Osteoblast (primary cell): ENCODE data around the gene PPRC1. TPM values are rescaled to one million over a fixed set of nuclear protein-coding genes. Genes with fewer than 3 reads are reported as not detected.

Experiments
- DNase-seq: peaks from one replicate; pipeline ENCODE4 v3.0.0; 2011; ENCODE audit warnings: low spot score, mixed read lengths; ENCODE audit not compliant: insufficient read length; ENCODE audit errors: missing footprints
- H2AFZ ChIP-seq: 2 replicates; pipeline ENCODE4 v1.6.0; 2011; ENCODE audit warnings: mild to moderate bottlenecking, low read length
- H3K27ac ChIP-seq: 2 replicates; pipeline ENCODE4 v1.5.1; 2011; ENCODE audit warnings: mild to moderate bottlenecking, low read depth, low read length, moderate library complexity
- H3K27me3 ChIP-seq: 2 replicates; pipeline ENCODE4 v1.6.0; 2012; ENCODE audit warnings: mild to moderate bottlenecking, control low read depth, inconsistent platforms, low read length, moderate library complexity; ENCODE audit not compliant: insufficient read depth
- H3K36me3 ChIP-seq: 2 replicates; pipeline ENCODE4 v1.5.1; 2011; ENCODE audit warnings: mild to moderate bottlenecking, low read length, control low read depth, moderate library complexity; ENCODE audit not compliant: insufficient read depth
- H3K4me1 ChIP-seq: 2 replicates; pipeline ENCODE4 v1.5.1; 2011; ENCODE audit warnings: mild to moderate bottlenecking, low read length, control low read depth, moderate library complexity; ENCODE audit not compliant: insufficient read depth
- H3K4me2 ChIP-seq: 2 replicates; pipeline ENCODE4 v1.6.0; 2011; ENCODE audit warnings: mild to moderate bottlenecking, low read length; ENCODE audit not compliant: insufficient read depth
- H3K4me3 ChIP-seq: fragments of 200-600 bp; sonication (generic); 3 replicates; pipeline ENCODE4 v1.5.1; 2012; ENCODE audit warnings: mild to moderate bottlenecking, low read length, inconsistent platforms; ENCODE audit not compliant: insufficient read depth
- H3K79me2 ChIP-seq: 2 replicates; pipeline ENCODE4 v1.6.0; 2012; ENCODE audit warnings: mild to moderate bottlenecking, low read length, control low read depth, inconsistent platforms; ENCODE audit not compliant: insufficient read depth
- H3K9me3 ChIP-seq: 2 replicates; pipeline ENCODE4 v1.5.1; 2011; ENCODE audit warnings: low read depth, low read length, control low read depth
- H4K20me1 ChIP-seq: 2 replicates; pipeline ENCODE4 v1.6.0; 2012; ENCODE audit warnings: mild to moderate bottlenecking, low read length, control low read depth; ENCODE audit not compliant: insufficient read depth
- total RNA-seq: library from RNA; depleted of rRNA; stranded (reverse); fragments of >200 nt; gene quantifications from 2 replicates; pipeline ENCODE4 v1.2.3, GENCODE V29; 2012
- TF ChIP-seq, protein P1 (sequence below): IDR thresholded peaks from 2 replicates; pipeline ENCODE4 v1.5.1; 2011; ENCODE audit warnings: mild to moderate bottlenecking, low read depth, low read length, moderate library complexity; ENCODE audit errors: extremely low read depth

PPRC1 gene
- total RNA-seq, 1 donor: 17.7 TPM

- TF ChIP-seq, protein P1, sequence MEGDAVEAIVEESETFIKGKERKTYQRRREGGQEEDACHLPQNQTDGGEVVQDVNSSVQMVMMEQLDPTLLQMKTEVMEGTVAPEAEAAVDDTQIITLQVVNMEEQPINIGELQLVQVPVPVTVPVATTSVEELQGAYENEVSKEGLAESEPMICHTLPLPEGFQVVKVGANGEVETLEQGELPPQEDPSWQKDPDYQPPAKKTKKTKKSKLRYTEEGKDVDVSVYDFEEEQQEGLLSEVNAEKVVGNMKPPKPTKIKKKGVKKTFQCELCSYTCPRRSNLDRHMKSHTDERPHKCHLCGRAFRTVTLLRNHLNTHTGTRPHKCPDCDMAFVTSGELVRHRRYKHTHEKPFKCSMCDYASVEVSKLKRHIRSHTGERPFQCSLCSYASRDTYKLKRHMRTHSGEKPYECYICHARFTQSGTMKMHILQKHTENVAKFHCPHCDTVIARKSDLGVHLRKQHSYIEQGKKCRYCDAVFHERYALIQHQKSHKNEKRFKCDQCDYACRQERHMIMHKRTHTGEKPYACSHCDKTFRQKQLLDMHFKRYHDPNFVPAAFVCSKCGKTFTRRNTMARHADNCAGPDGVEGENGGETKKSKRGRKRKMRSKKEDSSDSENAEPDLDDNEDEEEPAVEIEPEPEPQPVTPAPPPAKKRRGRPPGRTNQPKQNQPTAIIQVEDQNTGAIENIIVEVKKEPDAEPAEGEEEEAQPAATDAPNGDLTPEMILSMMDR: no peak
- Histone ChIP-seq H3K27ac (peak overlapping the region; percentile 74), H4K20me1 (peaks cover 6% of the 10 kb centered on the region), H2AFZ (no peak overlapping the region), H3K27me3 (no peaks in the 10 kb centered on the region), H3K4me1 (peaks cover 58% of the 10 kb centered on the region), H3K9me3 (no peaks in the 10 kb centered on the region), H3K79me2 (peaks cover 53% of the 10 kb centered on the region), H3K4me2 (peak overlapping the region; percentile 96), H3K36me3 (no peaks in the 10 kb centered on the region), H3K4me3 (peak overlapping the region; percentile 91)
- peak; percentile 91 for DNase-seq
Observed at GRCh38 chr10:102118867-102119266, 14.0 kb upstream of the PPRC1 start.

GRCh38 chr10:102119417-102120141 is 13.3 kb upstream of the PPRC1 start:
- Histone ChIP-seq H3K27me3 (no peaks in the 10 kb centered on the region), H3K36me3 (no peaks in the 10 kb centered on the region), H3K4me3 (peak overlapping the region; percentile 91), H3K4me2 (peak overlapping the region; percentile 96), H3K79me2 (peaks cover 47% of the 10 kb centered on the region), H3K4me1 (peaks cover 58% of the 10 kb centered on the region), H4K20me1 (peaks cover 2% of the 10 kb centered on the region), H3K9me3 (no peaks in the 10 kb centered on the region), H2AFZ (peak overlapping the region; percentile 80), H3K27ac (peak overlapping the region; percentile 63)
- DNase-seq: peak; percentile 98
- TF ChIP-seq, protein P1: no peak

- peaks cover 53% of the 10 kb centered on the region for H3K4me1 ChIP-seq
- peak within 1 kb of the TSS; percentile 80 for H2AFZ ChIP-seq
- H3K9me3 ChIP-seq: no peaks in the 10 kb centered on the region
- no peaks in the 10 kb centered on the region for H3K36me3 ChIP-seq
- H3K4me2 ChIP-seq: peak within 1 kb of the TSS; percentile 96
- TF ChIP-seq, protein P1: no peak
- H3K27ac ChIP-seq: peak within 1 kb of the TSS; percentile 63
- peaks cover 2% of the 10 kb centered on the region for H4K20me1 ChIP-seq
- peak within 1 kb of the TSS; percentile 91 for H3K4me3 ChIP-seq
- H3K79me2 ChIP-seq: peaks cover 40% of the 10 kb centered on the region
- H3K27me3 ChIP-seq: no peaks in the 10 kb centered on the region
- peak; percentile 95 for DNase-seq
Observed at GRCh38 chr10:102120142-102120990, 12.5 kb upstream of the PPRC1 start, which contains the start of gene LDB1. LDB1 (minus strand) TSS chr10:102120368; CDS start chr10:102120110, 258 bp downstream.
